ENCODE data around the gene DPEP1. TPM values are rescaled to one million over a fixed set of nuclear protein-coding genes. Genes with fewer than 3 reads are reported as not detected.

Gene DPEP1
- total RNA-seq, 1 experiment from 2014 or later = 8.1 TPM

- no TSS peak for BruUV-seq (replicated peaks)
- POLR2A ChIA-PET = no interaction called here
Measured at GRCh38 chr16:89639385-89639784, 25.9 kb downstream of the DPEP1 start.

GRCh38 chr16:89641458-89642119 lies 28.1 kb downstream of the DPEP1 start:
- no peaks in the 10 kb centered on the region for H3K9me3 ChIP-seq
- peaks cover 9% of the 10 kb centered on the region for H3K36me3 ChIP-seq (ENCODE audit: control insufficient read depth, insufficient read depth, low read length)
- no peak for TF ChIP-seq CTCF (IDR thresholded peaks at IDR 0.05; ENCODE audit: insufficient read depth in 1 of 2, low read depth in 1 of 2, low read length in 1 of 2, severe bottlenecking in 1 of 2, unreplicated experiment in 1 of 2)
- H3K4me3 Mint-ChIP-seq (ENCODE audit: unreplicated experiment) = no peak overlapping the region
- H3K4me3 ChIP-seq (ENCODE audit: low read depth, low read length) = no peak overlapping the region
- no TSS peak for BruUV-seq (replicated peaks)
- H3K27me3 ChIP-seq (replicated peaks; ENCODE audit: control insufficient read depth, insufficient read depth, low read length) = no peaks in the 10 kb centered on the region
- intact Hi-C loops (cut with micrococcal nuclease; ENCODE audit: unreplicated experiment) = loop anchor here (1.0 to 2.0 kb wide), 3 partner anchors 17 to 69 kb away; no protein-coding TSS in a partner anchor
- DNase-seq = no peak
- ChIA-PET POLR2A (no interaction called here), CTCF (interaction anchor here (0.6 to 1.9 kb wide), 3 partner anchors 27 to 83 kb away, joined by 3 to 7 read pairs (median 5); no protein-coding TSS in a partner anchor)
- no peaks in the 10 kb centered on the region for H3K27me3 Mint-ChIP-seq (ENCODE audit: insufficient read depth, unreplicated experiment)
- H3K9me3 Mint-ChIP-seq (ENCODE audit: unreplicated experiment) = no peaks in the 10 kb centered on the region
- peaks cover 8% of the 10 kb centered on the region for H3K4me1 Mint-ChIP-seq (ENCODE audit: low read depth, unreplicated experiment)
- H3K27ac Mint-ChIP-seq (ENCODE audit: unreplicated experiment) = no peak overlapping the region
- H3K36me3 Mint-ChIP-seq (ENCODE audit: insufficient read depth, unreplicated experiment) = peaks cover 62% of the 10 kb centered on the region
- no peaks in the 10 kb centered on the region for H3K4me1 ChIP-seq

More at GRCh38 chr16:89639385-89639784, 25.9 kb downstream of the DPEP1 start:
- H3K9me3 ChIP-seq = no peaks in the 10 kb centered on the region
- no peaks in the 10 kb centered on the region for H3K27me3 ChIP-seq (replicated peaks; ENCODE audit: control insufficient read depth, insufficient read depth, low read length)
- Mint-ChIP-seq H3K27ac (ENCODE audit: unreplicated experiment) (no peak overlapping the region), H3K36me3 (ENCODE audit: insufficient read depth, unreplicated experiment) (peaks cover 40% of the 10 kb centered on the region), H3K9me3 (ENCODE audit: unreplicated experiment) (no peaks in the 10 kb centered on the region), H3K27me3 (ENCODE audit: insufficient read depth, unreplicated experiment) (no peaks in the 10 kb centered on the region), H3K4me3 (ENCODE audit: unreplicated experiment) (no peak overlapping the region), H3K4me1 (ENCODE audit: low read depth, unreplicated experiment) (peaks cover 8% of the 10 kb centered on the region)
- no peak for DNase-seq
- H3K4me1 ChIP-seq = no peaks in the 10 kb centered on the region
- TF ChIP-seq CTCF (IDR thresholded peaks at IDR 0.05; ENCODE audit: insufficient read depth in 1 of 2, low read depth in 1 of 2, low read length in 1 of 2, severe bottlenecking in 1 of 2, unreplicated experiment in 1 of 2) = no peak
- H3K36me3 ChIP-seq (ENCODE audit: control insufficient read depth, insufficient read depth, low read length) = peaks cover 2% of the 10 kb centered on the region
- no peak overlapping the region for H3K4me3 ChIP-seq (ENCODE audit: low read depth, low read length)
- CTCF ChIA-PET = interaction anchor here (0.6 kb wide), 1 partner anchor 1135 kb away, joined by 5 read pairs; no protein-coding TSS in a partner anchor
- intact Hi-C loops (cut with micrococcal nuclease; ENCODE audit: unreplicated experiment) = loop anchor here (2.0 kb wide), 1 partner anchor 21 kb away; no protein-coding TSS in a partner anchor

- Histone ChIP-seq H3K9me3 (no peaks in the 10 kb centered on the region), H3K36me3 (ENCODE audit: control insufficient read depth, insufficient read depth, low read length) (peaks cover 13% of the 10 kb centered on the region), H3K27me3 (replicated peaks; ENCODE audit: control insufficient read depth, insufficient read depth, low read length) (no peaks in the 10 kb centered on the region), H3K4me3 (ENCODE audit: low read depth, low read length) (no peak overlapping the region), H3K4me1 (no peaks in the 10 kb centered on the region)
- H3K4me1 Mint-ChIP-seq (ENCODE audit: low read depth, unreplicated experiment) = peaks cover 8% of the 10 kb centered on the region
- no peak overlapping the region for H3K4me3 Mint-ChIP-seq (ENCODE audit: unreplicated experiment)
- no peaks in the 10 kb centered on the region for H3K9me3 Mint-ChIP-seq (ENCODE audit: unreplicated experiment)
- ChIA-PET CTCF (interaction anchor here (0.6 to 1.9 kb wide), 4 partner anchors 9 to 43 kb away, joined by 3 to 9 read pairs (median 6); no protein-coding TSS in a partner anchor), POLR2A (no interaction called here)
- BruUV-seq (replicated peaks) = no TSS peak
- H3K27me3 Mint-ChIP-seq (ENCODE audit: insufficient read depth, unreplicated experiment) = no peaks in the 10 kb centered on the region
- no peak overlapping the region for H3K27ac Mint-ChIP-seq (ENCODE audit: unreplicated experiment)
- intact Hi-C loops (cut with micrococcal nuclease; ENCODE audit: unreplicated experiment) = no loop called here
- DNase-seq = no peak
- peaks cover 70% of the 10 kb centered on the region for H3K36me3 Mint-ChIP-seq (ENCODE audit: insufficient read depth, unreplicated experiment)
- no peak for TF ChIP-seq CTCF (IDR thresholded peaks at IDR 0.05; ENCODE audit: insufficient read depth in 1 of 2, low read depth in 1 of 2, low read length in 1 of 2, severe bottlenecking in 1 of 2, unreplicated experiment in 1 of 2)
Measured at GRCh38 chr16:89642574-89642973, 29.1 kb downstream of the DPEP1 start.

Data from Caco-2 (cell line).